ENCODE data around the gene GPC5.

Gene GPC5

GRCh38 chr13:91510058-91510457 is 111.6 kb downstream of the GPC5 start:
- TF ChIP-seq CTCF (conservative IDR thresholded peaks at IDR 0.05; ENCODE audit: control insufficient read depth, insufficient read depth, low read depth, low read length) = no peak
- no peak for DNase-seq (ENCODE audit: low read depth)

GRCh38 chr13:91513790-91514189 is 115.4 kb downstream of the GPC5 start:
- no peak for TF ChIP-seq CTCF (conservative IDR thresholded peaks at IDR 0.05; ENCODE audit: control insufficient read depth, insufficient read depth, low read depth, low read length)
- H3K4me3 ChIP-seq (ENCODE audit: control insufficient read depth, low read depth, low read length) = no peak overlapping the region
- DNase-seq (ENCODE audit: low read depth) = no peak

More at GRCh38 chr13:91510058-91510457, 111.6 kb downstream of the GPC5 start:
- H3K4me3 ChIP-seq (ENCODE audit: control insufficient read depth, low read depth, low read length) = no peak overlapping the region

- no peak overlapping the region for H3K4me3 ChIP-seq (ENCODE audit: control insufficient read depth, low read depth, low read length)
- no peak for TF ChIP-seq CTCF (conservative IDR thresholded peaks at IDR 0.05; ENCODE audit: control insufficient read depth, insufficient read depth, low read depth, low read length)
- DNase-seq (ENCODE audit: low read depth) = no peak
Observed at GRCh38 chr13:91516799-91517198, 118.4 kb downstream of the GPC5 start.

- DNase-seq (ENCODE audit: low read depth) = no peak
- H3K4me3 ChIP-seq (ENCODE audit: control insufficient read depth, low read depth, low read length) = no peak overlapping the region
- no peak for TF ChIP-seq CTCF (conservative IDR thresholded peaks at IDR 0.05; ENCODE audit: control insufficient read depth, insufficient read depth, low read depth, low read length)
Observed at GRCh38 chr13:91520952-91521351, 122.5 kb downstream of the GPC5 start.

GRCh38 chr13:91523116-91523515 is 124.7 kb downstream of the GPC5 start:
- no peak for DNase-seq (ENCODE audit: low read depth)
- H3K4me3 ChIP-seq (ENCODE audit: control insufficient read depth, low read depth, low read length) = no peak overlapping the region
- no peak for TF ChIP-seq CTCF (conservative IDR thresholded peaks at IDR 0.05; ENCODE audit: control insufficient read depth, insufficient read depth, low read depth, low read length)

- no peak for TF ChIP-seq CTCF (conservative IDR thresholded peaks at IDR 0.05; ENCODE audit: control insufficient read depth, insufficient read depth, low read depth, low read length)
- DNase-seq (ENCODE audit: low read depth) = no peak
- no peak overlapping the region for H3K4me3 ChIP-seq (ENCODE audit: control insufficient read depth, low read depth, low read length)
Observed at GRCh38 chr13:91526543-91527033, 128.2 kb downstream of the GPC5 start.
